ENCODE results near the gene MFAP3L.

GRCh38 chr4:170035845-170036244 lies 9.7 kb upstream of the MFAP3L start:
- TF ChIP-seq POLR2A (IDR thresholded peaks at IDR 0.05) = no peak
- TF ChIP-seq, protein P1, sequence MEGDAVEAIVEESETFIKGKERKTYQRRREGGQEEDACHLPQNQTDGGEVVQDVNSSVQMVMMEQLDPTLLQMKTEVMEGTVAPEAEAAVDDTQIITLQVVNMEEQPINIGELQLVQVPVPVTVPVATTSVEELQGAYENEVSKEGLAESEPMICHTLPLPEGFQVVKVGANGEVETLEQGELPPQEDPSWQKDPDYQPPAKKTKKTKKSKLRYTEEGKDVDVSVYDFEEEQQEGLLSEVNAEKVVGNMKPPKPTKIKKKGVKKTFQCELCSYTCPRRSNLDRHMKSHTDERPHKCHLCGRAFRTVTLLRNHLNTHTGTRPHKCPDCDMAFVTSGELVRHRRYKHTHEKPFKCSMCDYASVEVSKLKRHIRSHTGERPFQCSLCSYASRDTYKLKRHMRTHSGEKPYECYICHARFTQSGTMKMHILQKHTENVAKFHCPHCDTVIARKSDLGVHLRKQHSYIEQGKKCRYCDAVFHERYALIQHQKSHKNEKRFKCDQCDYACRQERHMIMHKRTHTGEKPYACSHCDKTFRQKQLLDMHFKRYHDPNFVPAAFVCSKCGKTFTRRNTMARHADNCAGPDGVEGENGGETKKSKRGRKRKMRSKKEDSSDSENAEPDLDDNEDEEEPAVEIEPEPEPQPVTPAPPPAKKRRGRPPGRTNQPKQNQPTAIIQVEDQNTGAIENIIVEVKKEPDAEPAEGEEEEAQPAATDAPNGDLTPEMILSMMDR (IDR thresholded peaks at IDR 0.05) = no peak
